Measurements from ENCODE around the gene SMAD6.

DNA sequence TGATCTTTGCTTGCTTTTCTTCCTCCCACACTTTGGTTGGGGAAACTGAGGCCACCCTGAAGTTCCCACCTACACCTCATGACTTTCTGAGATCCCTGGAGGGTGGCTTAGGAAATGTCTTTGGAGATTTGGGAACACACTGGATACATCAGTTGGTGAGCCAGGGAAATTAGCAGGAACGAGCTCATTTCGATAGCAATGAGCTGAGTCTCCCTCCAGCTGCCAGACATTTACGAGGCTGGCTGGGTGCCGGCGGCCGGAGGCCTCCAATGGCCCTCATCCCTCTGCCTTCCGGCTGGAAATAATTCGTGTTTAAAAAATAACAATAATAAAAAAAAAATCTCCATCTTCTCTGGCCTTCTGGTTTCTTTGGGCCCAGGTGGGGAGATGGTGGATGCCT lies 38.8 kb downstream of the SMAD6 start:
- TF ChIP-seq, protein P1, sequence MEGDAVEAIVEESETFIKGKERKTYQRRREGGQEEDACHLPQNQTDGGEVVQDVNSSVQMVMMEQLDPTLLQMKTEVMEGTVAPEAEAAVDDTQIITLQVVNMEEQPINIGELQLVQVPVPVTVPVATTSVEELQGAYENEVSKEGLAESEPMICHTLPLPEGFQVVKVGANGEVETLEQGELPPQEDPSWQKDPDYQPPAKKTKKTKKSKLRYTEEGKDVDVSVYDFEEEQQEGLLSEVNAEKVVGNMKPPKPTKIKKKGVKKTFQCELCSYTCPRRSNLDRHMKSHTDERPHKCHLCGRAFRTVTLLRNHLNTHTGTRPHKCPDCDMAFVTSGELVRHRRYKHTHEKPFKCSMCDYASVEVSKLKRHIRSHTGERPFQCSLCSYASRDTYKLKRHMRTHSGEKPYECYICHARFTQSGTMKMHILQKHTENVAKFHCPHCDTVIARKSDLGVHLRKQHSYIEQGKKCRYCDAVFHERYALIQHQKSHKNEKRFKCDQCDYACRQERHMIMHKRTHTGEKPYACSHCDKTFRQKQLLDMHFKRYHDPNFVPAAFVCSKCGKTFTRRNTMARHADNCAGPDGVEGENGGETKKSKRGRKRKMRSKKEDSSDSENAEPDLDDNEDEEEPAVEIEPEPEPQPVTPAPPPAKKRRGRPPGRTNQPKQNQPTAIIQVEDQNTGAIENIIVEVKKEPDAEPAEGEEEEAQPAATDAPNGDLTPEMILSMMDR (conservative IDR thresholded peaks at IDR 0.05), result no peak
- TF ChIP-seq ZFX (IDR thresholded peaks at IDR 0.05), result no peak
